Measurements from ENCODE around the gene AKNA.
A peak's percentile ranks its signal among the peaks of the same experiment; 100 is the strongest.

The AKNA gene

GRCh38 chr9:114301798-114302565 is 85.8 kb downstream of the AKNA start:
- peaks cover 0 to 6% of the 10 kb centered on the region in 2 donors for H3K4me1 ChIP-seq (ENCODE audit: control insufficient read depth in 2 of 2, insufficient read depth in 1 of 2, low read depth in 1 of 2, low read length in 2 of 2)
- no peak overlapping the region for H2AFZ ChIP-seq (ENCODE audit: low read length)
- H3K18ac ChIP-seq (ENCODE audit: low read length) = no peak overlapping the region
- no peak overlapping the region for H4K91ac ChIP-seq (ENCODE audit: low read depth, low read length, poor library complexity)
- H3K9me3 ChIP-seq (replicated peaks in 1 of 2; ENCODE audit: control insufficient read depth in 2 of 2, insufficient read depth in 1 of 2, low read depth in 1 of 2, low read length in 2 of 2) = no peaks in the 10 kb centered on the region
- H3K79me1 ChIP-seq (ENCODE audit: low read depth, low read length) = peaks cover 2% of the 10 kb centered on the region
- no peak for DNase-seq (ENCODE audit: low spot score)
- peak overlapping the region; percentile 41 for H2BK5ac ChIP-seq (ENCODE audit: low read length)
- no peak overlapping the region for H2BK15ac ChIP-seq (ENCODE audit: low read length)
- H3K4me3 ChIP-seq (ENCODE audit: low read length in 2 of 2) = no peak overlapping the region
- no peak overlapping the region for H3K9ac ChIP-seq (ENCODE audit: low read depth, low read length, poor library complexity)
- no CpG with 5 or more reads among the region's 15 CpGs for WGBS, 2 donors (ENCODE audit: extremely low coverage in 2 of 2, insufficient read length in 2 of 2, insufficient replicate concordance in 1 of 2)
- H2AK5ac ChIP-seq (ENCODE audit: low read depth, low read length) = no peak overlapping the region
- no peak overlapping the region for H2BK120ac ChIP-seq (ENCODE audit: low read depth, low read length)
- H3K4ac ChIP-seq (ENCODE audit: low read length) = no peak overlapping the region
- no peak overlapping the region for H3K23ac ChIP-seq (ENCODE audit: low read depth, low read length, poor library complexity)
- peaks cover 12 to 24% of the 10 kb centered on the region in 2 donors for H3K36me3 ChIP-seq (replicated peaks in 1 of 2; ENCODE audit: control insufficient read depth in 2 of 2, insufficient read depth in 2 of 2, low read length in 2 of 2)
- no peak overlapping the region for H2BK12ac ChIP-seq (ENCODE audit: low read length)
- no peak overlapping the region for H3K27ac ChIP-seq (replicated peaks; ENCODE audit: low read length)
- no peak overlapping the region for H4K8ac ChIP-seq (ENCODE audit: low read depth, low read length)
- H3K4me2 ChIP-seq (ENCODE audit: insufficient read depth, low read length, poor library complexity, severe bottlenecking) = no peak overlapping the region
- no peak overlapping the region for H3K14ac ChIP-seq (ENCODE audit: low read length)
- peaks cover 0 to 2% (median 0%) of the 10 kb centered on the region in 3 experiments for H3K27me3 ChIP-seq (ENCODE audit: control insufficient read depth in 3 of 3, insufficient read depth in 3 of 3, low read depth in 1 of 3, low read length in 3 of 3)

GRCh38 chr9:114300846-114301797 is 86.7 kb downstream of the AKNA start:
- Histone ChIP-seq H3K4ac (ENCODE audit: low read length) (no peak overlapping the region), H3K9ac (ENCODE audit: low read depth, low read length, poor library complexity) (no peak overlapping the region), H3K27ac (replicated peaks; ENCODE audit: low read length) (no peak overlapping the region), H3K18ac (ENCODE audit: low read length) (no peak overlapping the region), H3K4me2 (ENCODE audit: insufficient read depth, low read length, poor library complexity, severe bottlenecking) (no peak overlapping the region), H2AK5ac (ENCODE audit: low read depth, low read length) (peak overlapping the region; percentile 48), H3K9me3 (replicated peaks in 1 of 2; ENCODE audit: control insufficient read depth in 2 of 2, insufficient read depth in 1 of 2, low read depth in 1 of 2, low read length in 2 of 2) (peaks cover 0 to 4% of the 10 kb centered on the region in 2 donors), H3K23ac (ENCODE audit: low read depth, low read length, poor library complexity) (no peak overlapping the region), H3K4me3 (ENCODE audit: low read length in 2 of 2) (no peak overlapping the region), H2AFZ (ENCODE audit: low read length) (no peak overlapping the region), H4K91ac (ENCODE audit: low read depth, low read length, poor library complexity) (no peak overlapping the region), H3K27me3 (ENCODE audit: control insufficient read depth in 3 of 3, insufficient read depth in 3 of 3, low read depth in 1 of 3, low read length in 3 of 3) (peaks cover 0 to 2% (median 0%) of the 10 kb centered on the region in 3 experiments), H3K36me3 (replicated peaks in 1 of 2; ENCODE audit: control insufficient read depth in 2 of 2, insufficient read depth in 2 of 2, low read length in 2 of 2) (peaks cover 12 to 30% of the 10 kb centered on the region in 2 donors), H2BK15ac (ENCODE audit: low read length) (no peak overlapping the region), H3K14ac (ENCODE audit: low read length) (no peak overlapping the region), H2BK120ac (ENCODE audit: low read depth, low read length) (peak overlapping the region; percentile 58), H4K8ac (ENCODE audit: low read depth, low read length) (no peak overlapping the region), H3K79me1 (ENCODE audit: low read depth, low read length) (peaks cover 2% of the 10 kb centered on the region), H2BK12ac (ENCODE audit: low read length) (no peak overlapping the region), H3K4me1 (ENCODE audit: control insufficient read depth in 2 of 2, insufficient read depth in 1 of 2, low read depth in 1 of 2, low read length in 2 of 2) (peaks cover 0 to 6% of the 10 kb centered on the region in 2 donors), H2BK5ac (ENCODE audit: low read length) (peak overlapping the region; percentile 41)
- DNase-seq (ENCODE audit: low spot score) = no peak
- no CpG with 5 or more reads among the region's 31 CpGs for WGBS, 2 donors (ENCODE audit: extremely low coverage in 2 of 2, insufficient read length in 2 of 2, insufficient replicate concordance in 1 of 2)

GRCh38 chr9:114300153-114300845 is 87.5 kb downstream of the AKNA start:
- peaks cover 0 to 2% (median 0%) of the 10 kb centered on the region in 3 experiments for H3K27me3 ChIP-seq (ENCODE audit: control insufficient read depth in 3 of 3, insufficient read depth in 3 of 3, low read depth in 1 of 3, low read length in 3 of 3)
- H2BK15ac ChIP-seq (ENCODE audit: low read length) = no peak overlapping the region
- H2BK120ac ChIP-seq (ENCODE audit: low read depth, low read length) = peak overlapping the region; percentile 58
- no peak overlapping the region for H3K4me3 ChIP-seq (ENCODE audit: low read length in 2 of 2)
- no peak overlapping the region for H2AFZ ChIP-seq (ENCODE audit: low read length)
- no peak overlapping the region for H3K18ac ChIP-seq (ENCODE audit: low read length)
- H3K27ac ChIP-seq (replicated peaks; ENCODE audit: low read length) = no peak overlapping the region
- no peak overlapping the region for H4K91ac ChIP-seq (ENCODE audit: low read depth, low read length, poor library complexity)
- peak overlapping the region; percentile 48 for H2AK5ac ChIP-seq (ENCODE audit: low read depth, low read length)
- no peak overlapping the region for H3K4ac ChIP-seq (ENCODE audit: low read length)
- H3K36me3 ChIP-seq (replicated peaks in 1 of 2; ENCODE audit: control insufficient read depth in 2 of 2, insufficient read depth in 2 of 2, low read length in 2 of 2) = peaks cover 12 to 33% of the 10 kb centered on the region in 2 donors
- peaks cover 0 to 10% of the 10 kb centered on the region in 2 donors for H3K9me3 ChIP-seq (replicated peaks in 1 of 2; ENCODE audit: control insufficient read depth in 2 of 2, insufficient read depth in 1 of 2, low read depth in 1 of 2, low read length in 2 of 2)
- H3K4me1 ChIP-seq (ENCODE audit: control insufficient read depth in 2 of 2, insufficient read depth in 1 of 2, low read depth in 1 of 2, low read length in 2 of 2) = peaks cover 0 to 2% of the 10 kb centered on the region in 2 donors
- DNase-seq (ENCODE audit: low spot score) = no peak
- H3K14ac ChIP-seq (ENCODE audit: low read length) = peak overlapping the region; percentile 33
- no CpG with 5 or more reads among the region's 4 CpGs for WGBS, 2 donors (ENCODE audit: extremely low coverage in 2 of 2, insufficient read length in 2 of 2, insufficient replicate concordance in 1 of 2)
- no peak overlapping the region for H2BK12ac ChIP-seq (ENCODE audit: low read length)
- H3K23ac ChIP-seq (ENCODE audit: low read depth, low read length, poor library complexity) = no peak overlapping the region
- H2BK5ac ChIP-seq (ENCODE audit: low read length) = no peak overlapping the region
- H3K4me2 ChIP-seq (ENCODE audit: insufficient read depth, low read length, poor library complexity, severe bottlenecking) = no peak overlapping the region
- H4K8ac ChIP-seq (ENCODE audit: low read depth, low read length) = no peak overlapping the region
- no peak overlapping the region for H3K9ac ChIP-seq (ENCODE audit: low read depth, low read length, poor library complexity)
- peaks cover 2% of the 10 kb centered on the region for H3K79me1 ChIP-seq (ENCODE audit: low read depth, low read length)

All from neuronal stem cell (in vitro differentiated cells).